OCI-LY1 (cell line): Measurements from ENCODE around the gene DNAH17.

Experiments used
- EZH2 ChIP-seq: fragments of 200-600 bp; sonication (generic), shearing (Covaris generic); IDR thresholded peaks from 2 replicates; pipeline ENCODE4 v1.8.0; 2017; ENCODE audit warnings: borderline replicate concordance, mixed run types, mild to moderate bottlenecking, antibody characterized with exemption, low read length, moderate library complexity, mixed read lengths
- TF ChIP-seq, protein P1 (sequence below): fragments of 200-600 bp; sonication (generic), shearing (Covaris generic); IDR thresholded peaks from 2 replicates; pipeline ENCODE4 v1.5.1; 2017; ENCODE audit warnings: mild to moderate bottlenecking, antibody characterized with exemption, low read length, moderate library complexity, mixed read lengths

DNA sequence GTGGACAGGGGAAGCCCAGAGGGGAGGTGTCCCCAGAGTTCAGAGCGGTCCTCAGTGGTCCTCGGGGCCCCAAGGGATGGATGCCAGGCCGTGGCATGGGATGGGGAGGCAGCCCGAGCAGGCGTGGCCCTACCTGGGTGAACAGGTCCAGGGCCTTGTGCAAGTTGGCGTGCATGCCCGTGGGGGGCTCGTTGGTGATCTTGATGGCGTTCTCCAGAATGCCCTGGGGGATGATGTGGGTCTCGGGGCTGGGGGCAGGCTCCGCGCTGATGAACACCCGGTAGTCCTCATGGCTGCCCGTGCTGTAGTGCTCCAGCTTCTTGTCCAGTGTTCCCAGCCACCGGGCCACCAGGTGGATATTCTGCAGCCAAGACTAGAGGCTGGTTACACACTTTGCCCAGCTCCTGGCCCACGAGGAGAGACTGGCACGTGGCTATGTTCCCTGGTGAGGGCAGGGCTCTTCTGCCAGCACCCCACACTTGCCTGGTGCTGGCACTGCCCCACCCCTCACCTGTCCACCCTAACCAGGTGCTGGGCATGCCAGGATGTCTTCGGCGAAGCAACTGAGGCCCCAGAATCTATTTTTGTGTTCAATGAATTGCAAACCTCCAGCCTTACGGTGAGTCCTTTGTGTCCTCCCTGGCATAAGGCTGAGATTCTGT lies 139.6 kb downstream of the DNAH17 start:
- TF ChIP-seq, protein P1, sequence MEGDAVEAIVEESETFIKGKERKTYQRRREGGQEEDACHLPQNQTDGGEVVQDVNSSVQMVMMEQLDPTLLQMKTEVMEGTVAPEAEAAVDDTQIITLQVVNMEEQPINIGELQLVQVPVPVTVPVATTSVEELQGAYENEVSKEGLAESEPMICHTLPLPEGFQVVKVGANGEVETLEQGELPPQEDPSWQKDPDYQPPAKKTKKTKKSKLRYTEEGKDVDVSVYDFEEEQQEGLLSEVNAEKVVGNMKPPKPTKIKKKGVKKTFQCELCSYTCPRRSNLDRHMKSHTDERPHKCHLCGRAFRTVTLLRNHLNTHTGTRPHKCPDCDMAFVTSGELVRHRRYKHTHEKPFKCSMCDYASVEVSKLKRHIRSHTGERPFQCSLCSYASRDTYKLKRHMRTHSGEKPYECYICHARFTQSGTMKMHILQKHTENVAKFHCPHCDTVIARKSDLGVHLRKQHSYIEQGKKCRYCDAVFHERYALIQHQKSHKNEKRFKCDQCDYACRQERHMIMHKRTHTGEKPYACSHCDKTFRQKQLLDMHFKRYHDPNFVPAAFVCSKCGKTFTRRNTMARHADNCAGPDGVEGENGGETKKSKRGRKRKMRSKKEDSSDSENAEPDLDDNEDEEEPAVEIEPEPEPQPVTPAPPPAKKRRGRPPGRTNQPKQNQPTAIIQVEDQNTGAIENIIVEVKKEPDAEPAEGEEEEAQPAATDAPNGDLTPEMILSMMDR, result no peak
- TF ChIP-seq EZH2, result no peak
